K562 (cell line): ENCODE measurements around the gene ERN1. TPM values are rescaled to one million over a fixed set of nuclear protein-coding genes. Genes with fewer than 3 reads are reported as not detected.

Experiments
- ATF4 ChIP-seq: fragments of 450-650 bp; formaldehyde crosslinking; IDR thresholded peaks from 2 replicates; pipeline ENCODE4 v1.4.0; 2022; ENCODE audit warnings: mild to moderate bottlenecking, moderate library complexity
- CBFA2T2 ChIP-seq: fragments of 450-650 bp; conservative IDR thresholded peaks from 2 replicates; pipeline ENCODE4 v1.6.1; 2017; ENCODE audit warnings: mild to moderate bottlenecking
- CHD2 ChIP-seq: IDR thresholded peaks from 2 replicates; pipeline ENCODE4 v1.6.1; 2011; ENCODE audit warnings: low read depth, low read length
- ELK1 ChIP-seq: sonication (generic); formaldehyde crosslinking; IDR thresholded peaks from 2 replicates; pipeline ENCODE4 v1.8.1; 2022; ENCODE audit warnings: missing genetic modification reagents
- HNRNPLL ChIP-seq: fragments of 200-400 bp; formaldehyde crosslinking; IDR thresholded peaks from 2 replicates; pipeline ENCODE4 v1.6.1; 2017; ENCODE audit warnings: low read length, low read depth, mild to moderate bottlenecking; ENCODE audit not compliant: poor library complexity, severe bottlenecking
- HOXB6 ChIP-seq: fragments of 250-450 bp; sonication (Bioruptor Pico); IDR thresholded peaks from 2 replicates; pipeline ENCODE4 v1.5.1; 2022; ENCODE audit warnings: mild to moderate bottlenecking, borderline replicate concordance
- MAFF ChIP-seq: IDR thresholded peaks from 2 replicates; pipeline ENCODE4 v1.6.1; 2012; ENCODE audit warnings: low read length, improper control_type of control experiment
- NR2C1 ChIP-seq, 2 experiments: fragments of 450-650 bp; IDR thresholded peaks; 2 replicates each; pipeline ENCODE4 v1.6.1; 2017; ENCODE audit warnings: mild to moderate bottlenecking in 2 of 2, antibody characterized with exemption in 1 of 2, inconsistent platforms in 1 of 2, missing compliant biosample characterization in 1 of 2, missing genetic modification characterization in 1 of 2
- POLR2A ChIP-seq: fragments of 450-650 bp; conservative IDR thresholded peaks from 2 replicates; pipeline ENCODE4 v1.6.1; 2016
- RBM25 ChIP-seq: fragments of 200-400 bp; formaldehyde crosslinking; IDR thresholded peaks from 2 replicates; pipeline ENCODE4 v1.6.1; 2018; ENCODE audit warnings: low read length, low read depth, moderate library complexity; ENCODE audit not compliant: severe bottlenecking
- TFE3 ChIP-seq: fragments of 450-650 bp; formaldehyde crosslinking; IDR thresholded peaks from 2 replicates; pipeline ENCODE4 v1.4.0; 2020; ENCODE audit warnings: mild to moderate bottlenecking, mixed read lengths
- ZBTB5 ChIP-seq: fragments of 450-650 bp; IDR thresholded peaks from 2 replicates; pipeline ENCODE4 v1.6.1; 2017; ENCODE audit warnings: antibody characterized with exemption
- ZMIZ1 ChIP-seq, 2 experiments: fragments of 150-350 bp in 1 of 2; IDR thresholded peaks; 2 replicates each; pipeline ENCODE4 v1.6.1; 2012 to 2016; ENCODE audit warnings: low read depth in 2 of 2, low read length in 2 of 2, mild to moderate bottlenecking in 1 of 2, moderate library complexity in 1 of 2
- ZNF586 ChIP-seq: fragments of 450-650 bp; formaldehyde crosslinking; conservative IDR thresholded peaks from 2 replicates; pipeline ENCODE4 v1.4.0; 2020; ENCODE audit warnings: mild to moderate bottlenecking, moderate library complexity
- polyA plus RNA-seq, 8 experiments: library from polyadenylated mRNA; depleted of rRNA in 4 of 8; stranded (reverse) in 5 of 8; unstranded in 3 of 8; fragments of >200 nt; fragmentation: Nextera tagmentation in 2 of 8; fragmentation: Illumina TruSeq in 1 of 8; extraction: Ambion mirVana in 2 of 8; extraction: Trizol in 1 of 8; gene quantifications; 2 replicates each; pipeline versions ENCODE4 v1.2.1 to v1.2.3, GENCODE V29; 2011 to 2014; ENCODE audit warnings: inconsistent platforms in 1 of 8, missing spikeins in 1 of 8
- total RNA-seq, 7 experiments: library from RNA; depleted of rRNA in 6 of 7; stranded (reverse); fragments of >200 nt in 6 of 7; fragmentation: Illumina TruSeq in 2 of 7; extraction: Trizol in 2 of 7; gene quantifications; 2 replicates each; pipeline versions ENCODE4 v1.2.1 to v1.2.3, GENCODE V29; 2011 to 2021; ENCODE audit warnings: low replicate concordance in 1 of 7
- TF ChIP-seq, protein P1 (sequence below): IDR thresholded peaks from 2 replicates; pipeline ENCODE4 v1.6.1; 2011; ENCODE audit warnings: borderline replicate concordance, low read depth, mild to moderate bottlenecking, moderate library complexity, low read length; ENCODE audit not compliant: insufficient read depth, poor library complexity, severe bottlenecking

The ERN1 gene
- total and polyA plus RNA-seq, 9 of the 15 experiments (the other 6 are each of a cell fraction or from before 2014, with no cell fraction given), result 2.1 to 22.5 (median 7.3) TPM

GRCh38 chr17:64145751-64146417, 15.9 kb upstream of the ERN1 start (continued):
- TF ChIP-seq TFE3 (CRISPR knock-in tag), result no peak
- TF ChIP-seq MAFF, result no peak; the same call in 1 of the 2 replicates
- TF ChIP-seq ZBTB5, result no peak
- TF ChIP-seq NR2C1 (IDR thresholded peaks at IDR 0.05), result peak; percentile 69; the same call in 1 of the 2 replicates
- peak; percentile 11 for TF ChIP-seq NR2C1 (tag; IDR thresholded peaks at IDR 0.05)
- peak in 1 of 2 experiments; percentile 81; a peak in 2 of 4 replicates for TF ChIP-seq ZMIZ1 (IDR thresholded peaks at IDR 0.05; ENCODE audit: low read depth in 2 of 2, low read length in 2 of 2)
- no peak for TF ChIP-seq ZNF586
- peak; percentile 48 for TF ChIP-seq CHD2
- peak; percentile 99 for TF ChIP-seq POLR2A
- TF ChIP-seq HNRNPLL, result peak; percentile 88
- TF ChIP-seq CBFA2T2, result peak; percentile 77
- TF ChIP-seq ELK1, result no peak
- no peak for TF ChIP-seq HOXB6
- no peak for TF ChIP-seq ATF4 (CRISPR knock-in tag)
- peak; percentile 78 for TF ChIP-seq RBM25
- TF ChIP-seq, protein P1, sequence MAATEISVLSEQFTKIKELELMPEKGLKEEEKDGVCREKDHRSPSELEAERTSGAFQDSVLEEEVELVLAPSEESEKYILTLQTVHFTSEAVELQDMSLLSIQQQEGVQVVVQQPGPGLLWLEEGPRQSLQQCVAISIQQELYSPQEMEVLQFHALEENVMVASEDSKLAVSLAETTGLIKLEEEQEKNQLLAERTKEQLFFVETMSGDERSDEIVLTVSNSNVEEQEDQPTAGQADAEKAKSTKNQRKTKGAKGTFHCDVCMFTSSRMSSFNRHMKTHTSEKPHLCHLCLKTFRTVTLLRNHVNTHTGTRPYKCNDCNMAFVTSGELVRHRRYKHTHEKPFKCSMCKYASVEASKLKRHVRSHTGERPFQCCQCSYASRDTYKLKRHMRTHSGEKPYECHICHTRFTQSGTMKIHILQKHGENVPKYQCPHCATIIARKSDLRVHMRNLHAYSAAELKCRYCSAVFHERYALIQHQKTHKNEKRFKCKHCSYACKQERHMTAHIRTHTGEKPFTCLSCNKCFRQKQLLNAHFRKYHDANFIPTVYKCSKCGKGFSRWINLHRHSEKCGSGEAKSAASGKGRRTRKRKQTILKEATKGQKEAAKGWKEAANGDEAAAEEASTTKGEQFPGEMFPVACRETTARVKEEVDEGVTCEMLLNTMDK, result no peak
